GM12801 (cell line): ENCODE data around the gene PRAC1.

Experiments used
- TF ChIP-seq, protein P1 (sequence below): IDR thresholded peaks from one replicate; pipeline ENCODE4 v1.5.1; 2011; ENCODE audit warnings: control low read depth; ENCODE audit not compliant: insufficient read length; ENCODE audit errors: extremely low read depth

The PRAC1 gene

GRCh38 chr17:48751733-48752398 is 29.5 kb upstream of the PRAC1 start:
- TF ChIP-seq, protein P1, sequence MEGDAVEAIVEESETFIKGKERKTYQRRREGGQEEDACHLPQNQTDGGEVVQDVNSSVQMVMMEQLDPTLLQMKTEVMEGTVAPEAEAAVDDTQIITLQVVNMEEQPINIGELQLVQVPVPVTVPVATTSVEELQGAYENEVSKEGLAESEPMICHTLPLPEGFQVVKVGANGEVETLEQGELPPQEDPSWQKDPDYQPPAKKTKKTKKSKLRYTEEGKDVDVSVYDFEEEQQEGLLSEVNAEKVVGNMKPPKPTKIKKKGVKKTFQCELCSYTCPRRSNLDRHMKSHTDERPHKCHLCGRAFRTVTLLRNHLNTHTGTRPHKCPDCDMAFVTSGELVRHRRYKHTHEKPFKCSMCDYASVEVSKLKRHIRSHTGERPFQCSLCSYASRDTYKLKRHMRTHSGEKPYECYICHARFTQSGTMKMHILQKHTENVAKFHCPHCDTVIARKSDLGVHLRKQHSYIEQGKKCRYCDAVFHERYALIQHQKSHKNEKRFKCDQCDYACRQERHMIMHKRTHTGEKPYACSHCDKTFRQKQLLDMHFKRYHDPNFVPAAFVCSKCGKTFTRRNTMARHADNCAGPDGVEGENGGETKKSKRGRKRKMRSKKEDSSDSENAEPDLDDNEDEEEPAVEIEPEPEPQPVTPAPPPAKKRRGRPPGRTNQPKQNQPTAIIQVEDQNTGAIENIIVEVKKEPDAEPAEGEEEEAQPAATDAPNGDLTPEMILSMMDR, result no peak

DNA sequence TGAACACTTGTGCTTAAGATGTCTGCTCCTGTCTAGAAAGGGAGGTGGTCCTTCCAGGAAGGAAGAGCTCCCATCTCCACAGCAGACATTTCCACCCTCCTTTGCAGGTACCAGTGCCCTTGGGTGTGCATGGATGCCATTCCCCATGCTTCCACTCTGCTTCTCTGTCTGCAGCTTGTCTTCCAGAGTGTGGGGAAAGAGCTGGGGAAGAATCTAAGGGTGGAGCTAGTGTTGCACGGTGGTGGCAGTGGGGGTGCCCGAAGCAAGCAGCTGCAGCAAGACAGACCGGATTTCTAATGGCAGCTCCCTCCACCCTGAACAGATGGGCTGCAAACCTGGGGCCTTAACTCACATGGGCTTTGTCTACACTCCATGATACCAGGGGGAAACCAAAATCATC is 28.9 kb upstream of the PRAC1 start:
- TF ChIP-seq, protein P1, result no peak

- TF ChIP-seq, protein P1, result no peak
Observed at GRCh38 chr17:48749621-48750553, 27.6 kb upstream of the PRAC1 start.

DNA sequence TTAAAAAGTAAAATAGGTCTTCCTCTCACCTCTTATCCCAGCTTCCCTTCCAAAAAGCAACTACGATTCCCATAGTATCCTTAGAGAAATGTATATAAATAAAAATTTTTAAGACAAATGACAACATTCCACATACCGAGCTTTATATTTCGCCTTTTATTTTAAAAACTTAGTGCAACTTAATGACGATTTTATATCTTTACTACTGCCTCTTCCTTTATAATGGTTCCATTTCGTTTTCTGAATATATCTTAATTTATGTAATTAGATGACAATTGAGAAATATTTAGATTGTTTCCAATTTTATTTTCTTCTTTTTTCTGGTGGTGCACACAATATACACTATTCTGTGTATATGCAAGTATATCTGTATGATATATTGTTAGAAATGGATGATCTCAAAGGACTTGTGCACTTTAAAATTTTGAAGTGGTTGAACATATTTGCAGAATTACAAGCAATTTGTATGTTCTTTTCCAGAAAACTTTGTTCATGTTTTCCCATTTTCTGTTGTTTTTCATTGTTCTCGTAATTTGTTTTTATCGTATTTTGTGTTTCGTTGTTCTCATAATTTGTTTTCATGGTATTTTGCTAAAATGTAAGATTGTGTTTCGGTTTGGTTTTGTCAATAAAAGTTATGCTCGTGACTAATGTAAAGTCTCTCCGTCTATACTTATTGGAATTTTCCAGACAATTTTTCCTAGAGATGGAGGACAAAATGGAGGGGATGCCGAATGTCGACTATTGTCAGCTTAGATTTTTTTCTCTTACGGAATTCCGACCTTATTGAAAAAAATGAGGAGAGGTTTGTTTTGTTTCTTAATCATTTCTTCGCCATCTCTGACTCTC is 26.6 kb upstream of the PRAC1 start:
- TF ChIP-seq, protein P1, result no peak

DNA sequence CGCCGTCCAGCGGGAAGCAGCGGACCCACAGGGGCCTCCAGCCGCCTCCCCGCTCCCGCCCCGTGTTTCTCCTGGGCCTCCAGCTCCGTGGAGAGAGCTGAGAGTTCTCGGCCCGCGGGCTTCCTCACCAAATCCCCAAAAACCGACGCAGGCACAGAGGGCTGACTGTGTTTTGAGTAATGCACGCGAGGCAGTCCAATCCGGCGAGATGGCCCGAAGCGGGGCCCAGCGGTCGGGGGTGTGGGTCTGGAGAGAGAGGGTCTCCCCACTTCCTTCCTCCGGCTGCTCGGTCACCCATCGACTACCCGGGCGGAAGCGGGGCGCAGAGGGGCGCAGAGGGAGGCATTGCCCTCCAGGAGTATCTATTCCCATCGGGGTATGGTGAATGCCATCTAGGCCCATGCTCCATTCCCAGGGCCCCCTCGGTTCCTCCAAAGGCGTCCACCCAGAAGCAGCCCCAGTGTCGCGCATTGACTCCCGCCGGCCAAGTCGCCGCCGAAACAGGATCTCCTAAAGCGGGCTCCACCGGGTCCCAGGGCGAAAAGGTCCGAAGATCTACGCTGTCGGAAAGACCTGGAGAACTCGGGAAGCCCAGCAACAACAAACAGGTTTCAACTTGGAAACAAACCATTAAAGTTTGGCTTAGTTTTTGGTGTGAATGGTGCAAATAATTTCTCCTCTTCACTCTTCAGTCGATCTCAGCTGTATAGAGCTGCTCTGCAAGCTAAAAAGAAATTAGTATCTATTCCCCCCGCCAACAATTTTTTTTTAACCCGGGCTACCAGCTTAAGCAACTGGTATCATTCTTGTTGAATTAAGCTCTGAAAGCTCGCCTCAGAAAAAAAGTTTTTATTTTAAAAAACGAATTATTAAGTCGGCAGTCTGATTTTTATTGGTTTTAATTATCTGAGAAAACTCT is 25.4 kb upstream of the PRAC1 start:
- TF ChIP-seq, protein P1, result no peak

GRCh38 chr17:48746916-48747444 is 24.7 kb upstream of the PRAC1 start:
- TF ChIP-seq, protein P1, result no peak
